Measurements from ENCODE around the gene PLA1A. TPM values are rescaled to one million over a fixed set of nuclear protein-coding genes. Genes with fewer than 3 reads are reported as not detected.
A peak's percentile ranks its signal among the peaks of the same experiment; 100 is the strongest.

Gene PLA1A
- total RNA-seq, 1 donor from 2014 or later, result 15.0 TPM

GRCh38 chr3:119662604-119663373 lies 65.1 kb downstream of the PLA1A start:
- H3K4me3 ChIP-seq, result no peak overlapping the region
- H3K9me3 ChIP-seq, result no peaks in the 10 kb centered on the region
- DNase-seq (ENCODE audit: low spot score in 2 of 2), result no peak
- intact Hi-C loops (cut with DNase I), result no loop called here
- TF ChIP-seq CTCF (IDR thresholded peaks at IDR 0.05), result no peak
- peaks cover 3 to 21% of the 10 kb centered on the region in 2 donors for H3K4me1 ChIP-seq
- no peaks in the 10 kb centered on the region for H3K36me3 ChIP-seq
- H3K27me3 ChIP-seq, result no peaks in the 10 kb centered on the region
- H3K27ac ChIP-seq, result peak overlapping the region; percentile 14 to 32

GRCh38 chr3:119663885-119664284 lies 66.2 kb downstream of the PLA1A start:
- no peak for DNase-seq (ENCODE audit: low spot score in 2 of 2)
- H3K27ac ChIP-seq, result peak overlapping the region; percentile 19 to 37
- peaks cover 3 to 17% of the 10 kb centered on the region in 2 donors for H3K4me1 ChIP-seq
- no peaks in the 10 kb centered on the region for H3K9me3 ChIP-seq
- intact Hi-C loops (cut with DNase I), result no loop called here
- H3K4me3 ChIP-seq, result no peak overlapping the region
- H3K27me3 ChIP-seq, result no peaks in the 10 kb centered on the region
- H3K36me3 ChIP-seq, result peaks cover 2 to 9% of the 10 kb centered on the region in 2 donors
- TF ChIP-seq CTCF (IDR thresholded peaks at IDR 0.05), result no peak

GRCh38 chr3:119664370-119664769 lies 66.7 kb downstream of the PLA1A start:
- H3K27me3 ChIP-seq, result no peaks in the 10 kb centered on the region
- peaks cover 2 to 11% of the 10 kb centered on the region in 2 donors for H3K36me3 ChIP-seq
- H3K4me1 ChIP-seq, result peaks cover 3 to 17% of the 10 kb centered on the region in 2 donors
- H3K9me3 ChIP-seq, result no peaks in the 10 kb centered on the region
- TF ChIP-seq CTCF (IDR thresholded peaks at IDR 0.05), result no peak
- no peak for DNase-seq (ENCODE audit: low spot score in 2 of 2)
- no peak overlapping the region for H3K4me3 ChIP-seq
- peak overlapping the region in 1 of 2 donors; percentile 37 for H3K27ac ChIP-seq
- intact Hi-C loops (cut with DNase I), result no loop called here

- no peaks in the 10 kb centered on the region for H3K27me3 ChIP-seq
- TF ChIP-seq CTCF (IDR thresholded peaks at IDR 0.05), result no peak
- DNase-seq (ENCODE audit: low spot score in 2 of 2), result no peak
- H3K36me3 ChIP-seq, result peaks cover 2 to 11% of the 10 kb centered on the region in 2 donors
- H3K4me3 ChIP-seq, result no peak overlapping the region
- no peaks in the 10 kb centered on the region for H3K9me3 ChIP-seq
- intact Hi-C loops (cut with DNase I), result no loop called here
- H3K4me1 ChIP-seq, result peaks cover 3 to 15% of the 10 kb centered on the region in 2 donors
- peak overlapping the region in 1 of 2 donors; percentile 37 for H3K27ac ChIP-seq
Observed at GRCh38 chr3:119664850-119665379, 67.2 kb downstream of the PLA1A start.

GRCh38 chr3:119665954-119666559 lies 68.4 kb downstream of the PLA1A start:
- H3K9me3 ChIP-seq, result no peaks in the 10 kb centered on the region
- peaks cover 2 to 11% of the 10 kb centered on the region in 2 donors for H3K36me3 ChIP-seq
- intact Hi-C loops (cut with DNase I), result no loop called here
- H3K27me3 ChIP-seq, result no peaks in the 10 kb centered on the region
- peaks cover 0 to 7% of the 10 kb centered on the region in 2 donors for H3K4me1 ChIP-seq
- TF ChIP-seq CTCF (IDR thresholded peaks at IDR 0.05), result no peak
- DNase-seq (ENCODE audit: low spot score in 2 of 2), result no peak
- H3K4me3 ChIP-seq, result no peak overlapping the region
- H3K27ac ChIP-seq, result peak overlapping the region; percentile 14 to 37

Measured in ascending aorta (tissue), 2 donors.